H9 (cell line): Measurements from ENCODE around the gene SHISA9. TPM values are rescaled to one million over a fixed set of nuclear protein-coding genes. Genes with fewer than 3 reads are reported as not detected.
A peak's percentile ranks its signal among the peaks of the same experiment; 100 is the strongest.

Experiments used
- DNase-seq: peaks from one replicate; pipeline ENCODE4 v3.0.0-alpha.2; 2017
- H2AFZ ChIP-seq: one replicate; pipeline ENCODE4 v1.6.1; 2013; ENCODE audit warnings: mild to moderate bottlenecking, low read length, control low read depth, moderate library complexity
- H2AK5ac ChIP-seq: 2 replicates; pipeline ENCODE4 v1.6.1; 2013; ENCODE audit warnings: low read length, control low read depth, mixed read lengths; ENCODE audit not compliant: insufficient read length
- H2BK120ac ChIP-seq: one replicate; pipeline ENCODE4 v1.6.1; 2013; ENCODE audit warnings: low read depth, mild to moderate bottlenecking, low read length, control low read depth, inconsistent platforms; ENCODE audit not compliant: poor library complexity, severe bottlenecking
- H2BK12ac ChIP-seq: 2 replicates; pipeline ENCODE4 v1.6.1; 2013; ENCODE audit warnings: low read length, control low read depth, mixed read lengths, low read depth; ENCODE audit not compliant: insufficient read length
- H2BK15ac ChIP-seq: 2 replicates; pipeline ENCODE4 v1.6.1; 2013; ENCODE audit warnings: low read depth, low read length, control low read depth
- H2BK20ac ChIP-seq: one replicate; pipeline ENCODE4 v1.6.1; 2013; ENCODE audit warnings: low read depth, mild to moderate bottlenecking, low read length, control low read depth, inconsistent platforms; ENCODE audit not compliant: poor library complexity, severe bottlenecking
- H2BK5ac ChIP-seq: 2 replicates; pipeline ENCODE4 v1.6.1; 2013; ENCODE audit warnings: low read length, control low read depth, mixed read lengths; ENCODE audit not compliant: insufficient read length
- H3K14ac ChIP-seq: 2 replicates; pipeline ENCODE4 v1.6.1; 2013; ENCODE audit warnings: low read length, control low read depth; ENCODE audit not compliant: insufficient read depth
- H3K18ac ChIP-seq: 2 replicates; pipeline ENCODE4 v1.6.1; 2013; ENCODE audit warnings: low read depth, mild to moderate bottlenecking, mixed read lengths, low read length, control low read depth; ENCODE audit not compliant: insufficient read length
- H3K23ac ChIP-seq: 2 replicates; pipeline ENCODE4 v1.6.1; 2013; ENCODE audit warnings: low read length, control low read depth, mixed read lengths, low read depth; ENCODE audit not compliant: insufficient read length
- H3K23me2 ChIP-seq: 2 replicates; pipeline ENCODE4 v1.6.1; 2013; ENCODE audit warnings: low read depth, mild to moderate bottlenecking, mixed read lengths, low read length, control low read depth; ENCODE audit not compliant: insufficient read length, poor library complexity, severe bottlenecking
- H3K27ac ChIP-seq: 2 replicates; pipeline ENCODE4 v1.5.1; 2013; ENCODE audit warnings: low read length, control low read depth, mixed read lengths, low read depth; ENCODE audit not compliant: insufficient read length
- H3K27me3 ChIP-seq: 2 replicates; pipeline ENCODE4 v1.6.1; 2013; ENCODE audit warnings: low read length, control low read depth, inconsistent platforms; ENCODE audit not compliant: insufficient read depth
- H3K4ac ChIP-seq: 2 replicates; pipeline ENCODE4 v1.6.1; 2013; ENCODE audit warnings: low read depth, mild to moderate bottlenecking, control low read depth, inconsistent platforms, low read length, moderate library complexity
- H3K4me1 ChIP-seq: 2 replicates; pipeline ENCODE4 v1.6.1; 2013; ENCODE audit warnings: low read length, control low read depth, inconsistent platforms; ENCODE audit not compliant: insufficient read depth
- H3K4me2 ChIP-seq: 2 replicates; pipeline ENCODE4 v1.6.1; 2013; ENCODE audit warnings: low read length, control low read depth, mixed read lengths; ENCODE audit not compliant: insufficient read length, insufficient read depth
- H3K56ac ChIP-seq: 2 replicates; pipeline ENCODE4 v1.6.1; 2013; ENCODE audit warnings: low read depth, mild to moderate bottlenecking, mixed read lengths, low read length, control low read depth; ENCODE audit not compliant: insufficient read length
- H3K79me1 ChIP-seq: 2 replicates; pipeline ENCODE4 v1.6.1; 2013; ENCODE audit warnings: low read depth, mild to moderate bottlenecking, moderate library complexity, low read length, control low read depth, inconsistent platforms; ENCODE audit not compliant: insufficient read depth, poor library complexity, severe bottlenecking
- H3K79me2 ChIP-seq: 2 replicates; pipeline ENCODE4 v1.6.1; 2013; ENCODE audit warnings: low read length, control low read depth, inconsistent platforms; ENCODE audit not compliant: insufficient read depth
- H3K9ac ChIP-seq: 2 replicates; pipeline ENCODE4 v1.6.1; 2013; ENCODE audit warnings: low read length, control low read depth, mixed read lengths; ENCODE audit not compliant: insufficient read length; ENCODE audit errors: extremely low read depth
- H3K9me3 ChIP-seq: one replicate; pipeline ENCODE4 v1.6.1; 2013; ENCODE audit warnings: low read depth, low read length, inconsistent platforms; ENCODE audit not compliant: control insufficient read depth
- H3T11ph ChIP-seq: one replicate; pipeline ENCODE4 v1.6.1; 2013; ENCODE audit warnings: mild to moderate bottlenecking, low read length, control low read depth, inconsistent platforms
- H4K20me1 ChIP-seq: one replicate; pipeline ENCODE4 v1.6.1; 2013; ENCODE audit not compliant: control insufficient read depth, insufficient read length, insufficient read depth
- H4K5ac ChIP-seq: 2 replicates; pipeline ENCODE4 v1.6.1; 2013; ENCODE audit warnings: low read depth, mild to moderate bottlenecking, mixed read lengths, low read length, control low read depth; ENCODE audit not compliant: insufficient read length
- H4K8ac ChIP-seq: replicated peaks from 2 replicates; pipeline ENCODE4 v1.6.1; 2013; ENCODE audit warnings: low read length, control low read depth, mixed read lengths, low read depth; ENCODE audit not compliant: insufficient read length
- H4K91ac ChIP-seq: 2 replicates; pipeline ENCODE4 v1.6.1; 2013; ENCODE audit warnings: low read depth, mild to moderate bottlenecking, moderate library complexity, mixed read lengths, low read length, control low read depth; ENCODE audit not compliant: insufficient read length
- H3K27ac Mint-ChIP-seq, 3 experiments: 2 replicates in 2 of 3; 3 replicates in 1 of 3; pipeline ENCODE4 v1.8.0; 2020 to 2021; ENCODE audit warnings: mixed read lengths in 3 of 3, mild to moderate bottlenecking in 1 of 3, moderate library complexity in 1 of 3
- H3K27me3 Mint-ChIP-seq: 2 replicates; pipeline ENCODE4 v1.8.0; 2021; ENCODE audit warnings: low read depth, mild to moderate bottlenecking, moderate library complexity, mixed read lengths
- H3K36me3 Mint-ChIP-seq, 3 experiments: 2 replicates in 2 of 3; 3 replicates in 1 of 3; pipeline ENCODE4 v1.8.0; 2020 to 2021; ENCODE audit warnings: low read depth in 3 of 3, mixed read lengths in 3 of 3; ENCODE audit not compliant: insufficient read depth in 1 of 3
- H3K4me1 Mint-ChIP-seq, 2 experiments: 2 replicates each; pipeline ENCODE4 v1.8.0; 2020; ENCODE audit warnings: mixed read lengths in 2 of 2
- H3K4me3 Mint-ChIP-seq, 2 experiments: 2 replicates in 1 of 2; 3 replicates in 1 of 2; pipeline ENCODE4 v1.8.0; 2020 to 2021; ENCODE audit warnings: mild to moderate bottlenecking in 2 of 2, mixed read lengths in 2 of 2, moderate library complexity in 1 of 2
- H3K9me3 Mint-ChIP-seq, 2 experiments: 2 replicates in 1 of 2; 3 replicates in 1 of 2; pipeline ENCODE4 v1.8.0; 2020; ENCODE audit warnings: mild to moderate bottlenecking in 2 of 2, mixed read lengths in 2 of 2, moderate library complexity in 1 of 2
- WGBS: extraction: QIAGEN DNeasy Blood & Tissue Kit; methylation state at CpG from one replicate; pipeline ENCODE4 v1.1.7; 2013; ENCODE audit warnings: missing lambda C conversion rate, low lambda C conversion rate, mixed read lengths; ENCODE audit not compliant: insufficient read length; ENCODE audit errors: extremely low coverage; 5-methylcytosine and 5-hydroxymethylcytosine counted together
- total RNA-seq: library from RNA; stranded (reverse); gene quantifications from 2 replicates; pipeline ENCODE4 v1.2.1, GENCODE V29; 2021
- TF ChIP-seq, protein P1 (sequence below): fragments of 200-600 bp; sonication (generic); conservative IDR thresholded peaks from 3 replicates; pipeline ENCODE4 v1.8.0; 2021; ENCODE audit warnings: antibody characterized with exemption, mild to moderate bottlenecking

SHISA9 gene
- total RNA-seq, 1 experiment from 2014 or later, result 7.0 TPM

- peaks cover 0 to 13% (median 6%) of the 10 kb centered on the region in 3 experiments; a peak in 6 of 7 replicates for H3K36me3 Mint-ChIP-seq
- TF ChIP-seq, protein P1, sequence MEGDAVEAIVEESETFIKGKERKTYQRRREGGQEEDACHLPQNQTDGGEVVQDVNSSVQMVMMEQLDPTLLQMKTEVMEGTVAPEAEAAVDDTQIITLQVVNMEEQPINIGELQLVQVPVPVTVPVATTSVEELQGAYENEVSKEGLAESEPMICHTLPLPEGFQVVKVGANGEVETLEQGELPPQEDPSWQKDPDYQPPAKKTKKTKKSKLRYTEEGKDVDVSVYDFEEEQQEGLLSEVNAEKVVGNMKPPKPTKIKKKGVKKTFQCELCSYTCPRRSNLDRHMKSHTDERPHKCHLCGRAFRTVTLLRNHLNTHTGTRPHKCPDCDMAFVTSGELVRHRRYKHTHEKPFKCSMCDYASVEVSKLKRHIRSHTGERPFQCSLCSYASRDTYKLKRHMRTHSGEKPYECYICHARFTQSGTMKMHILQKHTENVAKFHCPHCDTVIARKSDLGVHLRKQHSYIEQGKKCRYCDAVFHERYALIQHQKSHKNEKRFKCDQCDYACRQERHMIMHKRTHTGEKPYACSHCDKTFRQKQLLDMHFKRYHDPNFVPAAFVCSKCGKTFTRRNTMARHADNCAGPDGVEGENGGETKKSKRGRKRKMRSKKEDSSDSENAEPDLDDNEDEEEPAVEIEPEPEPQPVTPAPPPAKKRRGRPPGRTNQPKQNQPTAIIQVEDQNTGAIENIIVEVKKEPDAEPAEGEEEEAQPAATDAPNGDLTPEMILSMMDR, result no peak
- no peak overlapping the region for H4K5ac ChIP-seq
- H2BK5ac ChIP-seq, result no peak overlapping the region
- no peak overlapping the region for H3K4me3 Mint-ChIP-seq
- H2AFZ ChIP-seq, result no peak overlapping the region
- no peaks in the 10 kb centered on the region; the same call in 1 of the 2 replicates for H3K79me2 ChIP-seq
- H3K4me1 ChIP-seq, result no peaks in the 10 kb centered on the region; the same call in 1 of the 2 replicates
- H4K91ac ChIP-seq, result no peak overlapping the region
- no peaks in the 10 kb centered on the region for H3K23me2 ChIP-seq
- H3K9me3 Mint-ChIP-seq, result no peaks in the 10 kb centered on the region
- H2BK20ac ChIP-seq, result no peak overlapping the region
- WGBS, result no CpG with 5 or more reads among the region's 5 CpGs
- peak overlapping the region in 2 of 3 experiments; percentile 51 to 79; a peak in 3 of 7 replicates for H3K27ac Mint-ChIP-seq
- no peak overlapping the region for H3K56ac ChIP-seq
- no peak overlapping the region for H3K14ac ChIP-seq
- no peaks in the 10 kb centered on the region for H3K9me3 ChIP-seq
- H4K20me1 ChIP-seq, result no peaks in the 10 kb centered on the region
- H3K27me3 ChIP-seq, result no peaks in the 10 kb centered on the region
- no peak overlapping the region for H3K23ac ChIP-seq
- no peak overlapping the region for H3K27ac ChIP-seq
- no peak overlapping the region for H3K4me2 ChIP-seq
- H3K79me1 ChIP-seq, result peaks cover 4% of the 10 kb centered on the region
- no peak overlapping the region for H2BK120ac ChIP-seq
- no peak overlapping the region for H2BK15ac ChIP-seq
- no peak overlapping the region for H3K4ac ChIP-seq
- H3K27me3 Mint-ChIP-seq, result no peaks in the 10 kb centered on the region
- H2AK5ac ChIP-seq, result no peak overlapping the region
- H2BK12ac ChIP-seq, result no peak overlapping the region
- H3K18ac ChIP-seq, result no peak overlapping the region
- H3T11ph ChIP-seq, result no peak overlapping the region
- no peak overlapping the region for H3K9ac ChIP-seq
- no peak overlapping the region for H4K8ac ChIP-seq
- no peak for DNase-seq
- peaks cover 27 to 30% of the 10 kb centered on the region in 2 experiments for H3K4me1 Mint-ChIP-seq
These were observed 15.8 kb downstream of the SHISA9 start for GRCh38 chr16:12917246-12917645.
